ENCODE measurements around the gene ARID1A. TPM values are rescaled to one million over a fixed set of nuclear protein-coding genes. Genes with fewer than 3 reads are reported as not detected.

Gene ARID1A
- total RNA-seq, 1 experiment from 2014 or later = 45.5 TPM

DNA sequence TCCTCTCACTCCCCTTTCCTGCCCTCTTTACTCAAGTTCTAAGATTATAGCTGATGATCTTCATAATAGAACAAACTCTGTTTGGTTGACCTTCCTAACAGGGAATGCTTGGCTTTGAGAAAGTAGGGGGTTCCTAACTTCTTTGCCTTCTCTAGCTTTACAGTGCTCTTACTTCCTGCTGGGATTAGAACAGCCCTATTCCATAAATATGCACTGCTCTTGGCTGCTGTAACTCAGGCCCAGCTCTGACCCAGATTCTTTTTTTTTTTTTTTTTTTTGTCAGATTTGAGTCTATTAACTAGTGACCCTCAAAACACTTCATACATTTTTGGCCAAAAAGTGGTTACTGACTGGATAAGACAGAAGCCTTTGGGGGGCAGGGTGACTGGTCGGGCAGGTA lies 52.5 kb downstream of the ARID1A start:
- Histone ChIP-seq H3K36me3 (replicated peaks; ENCODE audit: control insufficient read depth, insufficient read depth, low read length) (peaks cover 10% of the 10 kb centered on the region), H3K4me3 (ENCODE audit: insufficient read depth, low read depth, low read length) (no peak overlapping the region), H3K27me3 (ENCODE audit: control insufficient read depth, insufficient read depth, low read length) (no peaks in the 10 kb centered on the region)
- no peak for DNase-seq

DNA sequence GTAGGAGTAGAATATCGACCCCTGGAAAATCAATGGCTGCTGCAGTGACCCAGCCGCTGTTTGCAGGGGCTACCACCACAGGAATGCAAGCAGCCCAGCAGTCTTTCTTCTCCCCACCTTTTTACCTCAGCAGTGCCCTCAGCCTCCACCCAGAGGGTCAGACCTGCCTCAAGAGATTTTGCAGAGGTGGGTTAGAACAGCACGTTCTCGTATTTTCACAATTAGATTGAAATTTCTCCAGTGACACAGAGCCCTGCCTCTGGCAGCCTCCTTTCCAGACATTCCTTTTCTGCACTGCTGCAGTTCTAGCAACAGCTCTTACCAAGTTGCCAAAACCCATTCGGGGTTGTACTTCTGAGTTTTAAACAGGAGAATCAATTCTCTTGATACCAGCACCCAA lies 53.6 kb downstream of the ARID1A start:
- no peak for DNase-seq

DNA sequence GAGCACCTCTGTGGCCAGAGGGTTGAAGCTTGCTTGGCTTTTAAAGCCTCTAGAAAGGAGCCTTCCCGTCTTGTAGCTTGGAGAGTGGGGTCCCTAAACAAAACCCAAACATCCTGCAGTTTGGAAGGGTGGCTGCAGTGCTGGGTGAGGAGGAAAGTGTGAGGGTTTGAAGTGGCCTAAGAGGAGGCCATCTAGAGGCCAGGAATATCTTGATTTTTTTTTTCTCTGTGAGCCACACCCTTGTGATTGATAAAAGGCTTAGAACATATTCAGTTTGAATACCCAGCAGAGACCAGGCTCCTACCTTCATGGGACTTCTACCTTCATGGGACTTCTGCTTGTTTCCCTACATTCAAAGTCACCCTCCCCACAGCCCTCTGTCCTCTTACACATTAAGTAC lies 54.6 kb downstream of the ARID1A start:
- no peaks in the 10 kb centered on the region for H3K27me3 ChIP-seq (ENCODE audit: control insufficient read depth, insufficient read depth, low read length)
- H3K4me3 ChIP-seq (ENCODE audit: insufficient read depth, low read depth, low read length) = no peak overlapping the region
- DNase-seq = no peak
- H3K36me3 ChIP-seq (replicated peaks; ENCODE audit: control insufficient read depth, insufficient read depth, low read length) = peaks cover 15% of the 10 kb centered on the region

More for the DNA sequence above, 53.6 kb downstream of the ARID1A start:
- H3K27me3 ChIP-seq (ENCODE audit: control insufficient read depth, insufficient read depth, low read length) = no peaks in the 10 kb centered on the region
- H3K4me3 ChIP-seq (ENCODE audit: insufficient read depth, low read depth, low read length) = no peak overlapping the region
- peaks cover 13% of the 10 kb centered on the region for H3K36me3 ChIP-seq (replicated peaks; ENCODE audit: control insufficient read depth, insufficient read depth, low read length)

DNA sequence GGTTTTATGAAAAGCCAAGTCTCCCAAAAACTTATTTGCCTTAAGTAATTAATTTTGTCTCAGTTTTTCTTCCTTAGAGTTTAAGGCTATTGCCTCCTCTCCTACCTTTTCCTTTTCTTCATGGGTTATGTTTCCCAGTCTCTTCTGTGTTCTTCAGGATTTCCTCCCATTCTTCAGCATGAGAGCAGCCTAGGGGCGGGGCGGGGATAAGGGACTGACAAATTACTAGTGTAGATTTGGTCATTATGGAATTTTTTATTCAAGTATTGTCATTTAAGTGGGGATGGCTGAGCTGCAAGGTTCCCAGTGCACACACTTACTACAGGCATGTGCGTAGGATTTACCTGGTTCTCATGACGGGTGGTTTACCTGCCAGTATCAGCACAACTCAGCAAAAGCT lies 56.7 kb downstream of the ARID1A start:
- no peak overlapping the region for H3K4me3 ChIP-seq (ENCODE audit: insufficient read depth, low read depth, low read length)

DNA sequence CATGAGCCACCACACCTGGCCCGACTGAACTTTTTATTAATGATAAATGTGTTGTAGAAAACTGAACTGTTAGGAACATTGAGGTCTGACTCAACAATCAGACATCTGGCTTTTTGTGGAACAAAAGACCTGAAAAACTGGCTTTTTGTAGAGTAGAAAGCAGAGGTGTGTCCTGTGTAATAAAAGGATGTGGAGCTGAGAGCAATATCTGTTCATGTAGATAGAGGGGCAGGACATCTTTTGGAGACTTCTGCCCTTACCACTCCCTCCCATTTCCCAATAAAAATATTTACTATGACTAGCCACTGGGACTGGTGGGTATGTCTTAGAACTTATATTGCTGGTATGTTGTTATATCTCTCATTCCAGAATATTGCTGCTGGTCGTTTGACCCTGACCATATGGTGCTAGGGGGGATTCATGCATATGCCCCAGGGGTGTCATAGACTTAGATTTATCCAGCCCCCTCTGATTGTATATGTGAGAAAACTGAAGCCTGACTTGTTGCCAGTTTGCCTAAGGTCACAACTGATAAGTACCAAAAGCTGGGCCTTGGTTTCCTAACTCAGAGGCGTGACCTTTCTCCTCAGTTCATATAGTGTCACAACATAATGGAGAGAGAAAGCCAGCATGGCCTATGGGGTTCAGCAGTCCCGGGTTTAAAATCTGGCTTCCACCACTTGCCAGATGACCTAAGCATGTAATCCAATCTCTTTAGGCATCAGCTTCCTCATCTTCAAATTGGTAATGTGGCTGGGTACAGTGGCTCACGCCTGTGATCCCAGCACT lies 58.5 kb downstream of the ARID1A start:
- H3K36me3 ChIP-seq (replicated peaks; ENCODE audit: control insufficient read depth, insufficient read depth, low read length) = peaks cover 17% of the 10 kb centered on the region
- DNase-seq = no peak
- H3K27me3 ChIP-seq (ENCODE audit: control insufficient read depth, insufficient read depth, low read length) = no peaks in the 10 kb centered on the region
- H3K4me3 ChIP-seq (ENCODE audit: insufficient read depth, low read depth, low read length) = no peak overlapping the region

More for the DNA sequence above, 56.7 kb downstream of the ARID1A start:
- peaks cover 13% of the 10 kb centered on the region for H3K36me3 ChIP-seq (replicated peaks; ENCODE audit: control insufficient read depth, insufficient read depth, low read length)
- no peak for DNase-seq
- no peaks in the 10 kb centered on the region for H3K27me3 ChIP-seq (ENCODE audit: control insufficient read depth, insufficient read depth, low read length)

DNA sequence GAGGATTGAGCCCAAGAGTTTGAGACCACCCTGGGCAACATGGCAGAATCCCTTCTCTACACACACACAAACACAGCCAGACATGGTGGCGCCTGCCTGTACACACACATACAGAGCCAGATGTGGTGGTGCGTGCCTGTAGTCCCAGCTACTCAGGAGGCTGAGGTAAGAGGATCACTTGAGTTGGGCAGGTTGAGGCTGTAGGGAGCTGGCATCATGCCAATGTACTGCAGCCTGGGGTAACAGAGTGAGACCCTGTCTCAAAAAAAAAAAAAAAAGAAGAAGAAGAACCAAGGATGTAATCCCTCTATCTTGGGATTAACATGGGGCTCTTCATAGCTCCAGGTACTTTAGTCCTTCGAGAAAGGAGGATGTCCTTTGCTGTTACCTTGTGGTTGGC lies 62.5 kb downstream of the ARID1A start:
- Histone ChIP-seq H3K4me3 (ENCODE audit: insufficient read depth, low read depth, low read length) (no peak overlapping the region), H3K36me3 (replicated peaks; ENCODE audit: control insufficient read depth, insufficient read depth, low read length) (peaks cover 37% of the 10 kb centered on the region), H3K27me3 (ENCODE audit: control insufficient read depth, insufficient read depth, low read length) (no peaks in the 10 kb centered on the region)
- no peak for DNase-seq

DNA sequence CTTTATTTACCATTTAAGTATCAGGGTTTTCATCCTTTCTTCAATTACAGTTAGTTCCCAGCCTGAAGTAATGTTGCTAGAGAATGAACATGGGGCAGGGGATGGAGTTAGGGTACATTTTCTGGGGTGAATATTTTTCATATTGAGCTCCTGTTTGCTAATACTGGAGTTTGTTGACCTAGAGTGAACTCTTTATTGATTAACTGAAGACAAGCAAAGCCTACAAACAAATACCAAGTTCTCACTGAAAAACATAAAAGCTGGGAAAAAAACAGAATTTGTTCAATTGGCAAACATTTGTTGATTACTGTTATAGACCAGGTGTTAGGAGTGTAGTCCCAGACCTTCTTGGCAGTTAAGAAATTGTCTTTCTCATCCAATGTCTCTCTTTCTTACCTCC lies 63.7 kb downstream of the ARID1A start:
- Histone ChIP-seq H3K36me3 (replicated peaks; ENCODE audit: control insufficient read depth, insufficient read depth, low read length) (peaks cover 34% of the 10 kb centered on the region), H3K4me3 (ENCODE audit: insufficient read depth, low read depth, low read length) (no peak overlapping the region), H3K27me3 (ENCODE audit: control insufficient read depth, insufficient read depth, low read length) (no peaks in the 10 kb centered on the region)
- no peak for DNase-seq

DNA sequence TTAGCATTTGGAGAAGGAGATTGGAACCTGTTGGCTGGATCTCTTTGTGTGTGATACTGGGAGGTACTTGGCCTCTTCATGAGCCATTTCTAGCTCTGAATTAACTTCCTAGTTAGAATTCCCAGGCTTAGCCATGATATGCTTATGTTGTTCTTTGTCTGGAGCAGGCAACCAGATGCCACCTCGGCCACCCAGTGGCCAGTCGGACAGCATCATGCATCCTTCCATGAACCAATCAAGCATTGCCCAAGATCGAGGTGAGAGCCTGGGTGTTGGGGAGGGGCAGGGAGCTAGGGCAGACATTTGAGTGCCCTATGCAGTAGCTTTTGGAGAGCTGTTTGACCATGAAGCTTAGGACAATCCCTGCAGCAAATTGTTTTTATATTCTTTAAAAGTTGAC lies 65.4 kb downstream of the ARID1A start:
- no peaks in the 10 kb centered on the region for H3K27me3 ChIP-seq (ENCODE audit: control insufficient read depth, insufficient read depth, low read length)
- peaks cover 36% of the 10 kb centered on the region for H3K36me3 ChIP-seq (replicated peaks; ENCODE audit: control insufficient read depth, insufficient read depth, low read length)
- no peak overlapping the region for H3K4me3 ChIP-seq (ENCODE audit: insufficient read depth, low read depth, low read length)
- DNase-seq = no peak

DNA sequence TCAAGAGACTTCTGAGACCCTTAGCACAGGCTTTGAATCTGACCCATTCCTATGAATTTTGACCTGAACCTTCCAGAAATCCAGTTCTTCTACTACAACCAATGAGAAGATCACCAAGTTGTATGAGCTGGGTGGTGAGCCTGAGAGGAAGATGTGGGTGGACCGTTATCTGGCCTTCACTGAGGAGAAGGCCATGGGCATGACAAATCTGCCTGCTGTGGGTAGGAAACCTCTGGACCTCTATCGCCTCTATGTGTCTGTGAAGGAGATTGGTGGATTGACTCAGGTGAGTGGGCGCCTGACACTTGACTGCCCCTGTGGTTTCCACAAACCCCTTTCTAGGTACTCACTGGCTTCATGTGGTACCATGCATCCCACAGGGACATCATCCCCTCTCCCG lies 71.9 kb downstream of the ARID1A start:
- DNase-seq = no peak
- Histone ChIP-seq H3K27me3 (ENCODE audit: control insufficient read depth, insufficient read depth, low read length) (no peaks in the 10 kb centered on the region), H3K4me3 (ENCODE audit: insufficient read depth, low read depth, low read length) (no peak overlapping the region), H3K36me3 (replicated peaks; ENCODE audit: control insufficient read depth, insufficient read depth, low read length) (peaks cover 60% of the 10 kb centered on the region)

DNA sequence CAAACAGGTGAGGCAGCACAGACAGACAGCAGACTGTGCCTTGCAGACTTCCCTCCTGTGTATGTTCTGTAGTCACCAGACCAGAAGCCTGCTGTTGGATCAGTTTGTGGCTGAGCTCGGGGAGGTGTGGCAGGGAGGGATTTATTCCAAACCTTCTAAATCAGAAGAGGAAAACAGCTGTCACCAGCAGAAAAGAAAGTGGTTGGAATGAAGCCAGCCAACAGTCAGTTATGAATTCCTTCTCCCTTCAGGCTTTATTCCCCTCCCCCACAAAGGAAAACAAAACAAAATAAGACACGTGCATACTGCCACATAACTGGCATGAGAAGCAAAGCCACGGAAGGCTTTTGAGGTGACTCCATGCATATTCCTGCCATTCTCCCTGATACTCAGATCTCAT lies 72.9 kb downstream of the ARID1A start:
- Histone ChIP-seq H3K27me3 (ENCODE audit: control insufficient read depth, insufficient read depth, low read length) (no peaks in the 10 kb centered on the region), H3K36me3 (replicated peaks; ENCODE audit: control insufficient read depth, insufficient read depth, low read length) (peaks cover 64% of the 10 kb centered on the region), H3K4me3 (ENCODE audit: insufficient read depth, low read depth, low read length) (no peak overlapping the region)
- no peak for DNase-seq

DNA sequence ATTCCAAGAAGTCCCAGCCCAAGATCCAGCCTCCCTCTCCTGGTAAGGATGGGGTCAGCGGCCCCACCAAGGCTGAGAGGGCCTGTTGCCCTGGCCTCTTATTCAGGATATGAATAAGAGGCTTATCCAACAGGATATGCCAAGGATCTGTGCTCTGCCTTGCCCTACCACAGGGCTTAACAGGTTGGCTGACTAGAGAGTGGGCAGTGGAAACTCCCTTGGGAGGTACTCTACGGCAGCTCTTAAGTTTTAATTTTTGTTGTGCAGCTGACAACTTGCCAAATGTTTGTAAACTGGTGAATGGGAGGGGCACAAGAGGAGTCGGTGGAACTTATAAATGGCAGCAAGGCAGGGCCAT lies 75.4 kb downstream of the ARID1A start:
- Histone ChIP-seq H3K27me3 (ENCODE audit: control insufficient read depth, insufficient read depth, low read length) (no peaks in the 10 kb centered on the region), H3K36me3 (replicated peaks; ENCODE audit: control insufficient read depth, insufficient read depth, low read length) (peaks cover 75% of the 10 kb centered on the region)

DNA sequence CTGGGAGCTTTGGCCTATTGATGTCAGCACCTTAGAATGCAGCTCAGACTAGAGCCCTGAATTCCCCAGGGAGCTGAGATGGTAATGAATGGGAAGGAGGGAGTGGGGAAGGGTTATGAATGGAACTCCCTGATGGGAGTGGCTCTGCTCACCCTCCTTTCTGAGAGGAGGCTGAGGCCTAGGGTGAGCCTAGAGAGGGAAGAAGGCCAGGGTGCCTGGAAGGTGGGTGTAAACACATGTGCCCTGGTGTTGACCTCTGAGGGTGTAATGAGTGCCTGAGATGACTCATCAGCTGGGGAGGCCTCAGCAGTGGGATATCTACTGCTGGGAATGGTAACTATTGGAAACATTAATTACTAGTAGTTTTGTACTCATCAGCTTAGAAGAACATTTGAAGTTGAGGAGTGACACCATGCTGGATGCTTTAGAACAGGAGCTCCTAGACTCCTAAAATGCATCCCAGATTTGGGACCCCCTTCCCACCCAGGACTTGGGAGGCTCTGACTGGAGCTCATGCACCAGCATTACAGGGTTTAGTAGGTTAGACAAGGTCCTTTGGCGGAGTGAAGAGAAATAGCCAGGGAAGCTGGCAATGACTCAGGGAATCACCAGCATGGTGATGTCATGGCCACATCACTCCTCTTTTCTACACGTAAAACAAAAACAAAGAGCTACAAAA lies 76.0 kb downstream of the ARID1A start:
- DNase-seq = no peak
- Histone ChIP-seq H3K4me3 (ENCODE audit: insufficient read depth, low read depth, low read length) (no peak overlapping the region), H3K36me3 (replicated peaks; ENCODE audit: control insufficient read depth, insufficient read depth, low read length) (peaks cover 72% of the 10 kb centered on the region), H3K27me3 (ENCODE audit: control insufficient read depth, insufficient read depth, low read length) (no peaks in the 10 kb centered on the region)

More for the DNA sequence above, 75.4 kb downstream of the ARID1A start:
- H3K4me3 ChIP-seq (ENCODE audit: insufficient read depth, low read depth, low read length) = no peak overlapping the region
- no peak for DNase-seq

DNA sequence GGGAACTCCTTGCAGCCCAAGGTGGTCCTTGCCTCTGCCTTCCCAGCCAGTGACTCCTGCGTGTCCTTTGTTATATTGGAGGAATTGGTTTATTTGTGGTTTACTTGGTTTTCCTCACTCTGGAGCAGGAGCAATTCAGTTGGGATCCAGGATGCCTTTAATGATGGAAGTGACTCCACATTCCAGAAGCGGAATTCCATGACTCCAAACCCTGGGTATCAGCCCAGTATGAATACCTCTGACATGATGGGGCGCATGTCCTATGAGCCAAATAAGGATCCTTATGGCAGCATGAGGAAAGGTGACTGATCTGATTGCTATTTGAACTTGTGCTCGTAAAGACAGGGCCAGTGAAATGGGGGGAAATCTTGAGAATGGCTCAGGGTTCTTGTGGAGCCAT lies 76.9 kb downstream of the ARID1A start:
- Histone ChIP-seq H3K27me3 (ENCODE audit: control insufficient read depth, insufficient read depth, low read length) (no peaks in the 10 kb centered on the region), H3K4me3 (ENCODE audit: insufficient read depth, low read depth, low read length) (no peak overlapping the region), H3K36me3 (replicated peaks; ENCODE audit: control insufficient read depth, insufficient read depth, low read length) (peaks cover 69% of the 10 kb centered on the region)
- DNase-seq = no peak

DNA sequence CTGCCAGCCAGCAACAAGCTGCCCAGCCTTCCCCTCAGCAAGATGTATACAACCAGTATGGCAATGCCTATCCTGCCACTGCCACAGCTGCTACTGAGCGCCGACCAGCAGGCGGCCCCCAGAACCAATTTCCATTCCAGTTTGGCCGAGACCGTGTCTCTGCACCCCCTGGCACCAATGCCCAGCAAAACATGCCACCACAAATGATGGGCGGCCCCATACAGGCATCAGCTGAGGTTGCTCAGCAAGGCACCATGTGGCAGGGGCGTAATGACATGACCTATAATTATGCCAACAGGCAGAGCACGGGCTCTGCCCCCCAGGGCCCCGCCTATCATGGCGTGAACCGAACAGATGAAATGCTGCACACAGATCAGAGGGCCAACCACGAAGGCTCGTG lies 78.6 kb downstream of the ARID1A start:
- peaks cover 67% of the 10 kb centered on the region for H3K36me3 ChIP-seq (replicated peaks; ENCODE audit: control insufficient read depth, insufficient read depth, low read length)
- H3K4me3 ChIP-seq (ENCODE audit: insufficient read depth, low read depth, low read length) = no peak overlapping the region
- DNase-seq = no peak

DNA sequence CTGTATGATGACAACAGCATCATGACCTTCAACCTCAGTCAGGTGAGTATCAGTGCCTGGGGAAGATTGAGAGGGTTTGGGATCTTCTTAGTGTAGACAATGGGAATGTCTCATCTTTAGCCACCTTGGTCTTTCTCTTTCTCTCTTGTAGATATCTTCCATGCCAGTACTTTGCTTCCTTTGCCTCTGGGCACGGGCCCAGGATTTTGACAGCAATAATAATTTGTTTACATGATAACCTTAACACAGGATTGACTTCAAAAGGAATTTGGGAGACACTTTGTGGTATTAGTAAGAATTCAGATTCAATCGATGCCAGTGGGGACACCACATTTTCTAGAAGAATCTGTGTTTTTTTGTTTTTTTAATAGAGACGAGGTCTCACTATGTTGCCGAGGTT lies 79.9 kb downstream of the ARID1A start:
- DNase-seq = no peak
- Histone ChIP-seq H3K4me3 (ENCODE audit: insufficient read depth, low read depth, low read length) (no peak overlapping the region), H3K36me3 (replicated peaks; ENCODE audit: control insufficient read depth, insufficient read depth, low read length) (peaks cover 74% of the 10 kb centered on the region), H3K27me3 (ENCODE audit: control insufficient read depth, insufficient read depth, low read length) (no peaks in the 10 kb centered on the region)

More for the DNA sequence above, 78.6 kb downstream of the ARID1A start:
- no peaks in the 10 kb centered on the region for H3K27me3 ChIP-seq (ENCODE audit: control insufficient read depth, insufficient read depth, low read length)

All from H7 (cell line).